ENCODE data around the gene MEST. TPM values are rescaled to one million over a fixed set of nuclear protein-coding genes. Genes with fewer than 3 reads are reported as not detected.
"Not testable (repeated sequence)": the region's sequence is repeated elsewhere in the genome, so short reads cannot be mapped to it uniquely, and the experiment has no call there.

The MEST gene
- total and polyA plus RNA-seq, 2 experiments from 2014 or later: 56.2 to 91.6 TPM

GRCh38 chr7:130500463-130500862 is 8.6 kb downstream of the MEST start:
- Histone ChIP-seq H3K27me3 (no peaks in the 10 kb centered on the region), H3K4me3 (no peak overlapping the region), H3K9me3 (ENCODE audit: low read depth) (no peaks in the 10 kb centered on the region), H3K4me1 (ENCODE audit: low read depth) (no peaks in the 10 kb centered on the region), H3K36me3 (peaks cover 37% of the 10 kb centered on the region), H3K27ac (no peak overlapping the region)
- DNase-seq (ENCODE audit: low read depth in 1 of 2, low spot score in 1 of 2): no peak
- TF ChIP-seq, protein P1, sequence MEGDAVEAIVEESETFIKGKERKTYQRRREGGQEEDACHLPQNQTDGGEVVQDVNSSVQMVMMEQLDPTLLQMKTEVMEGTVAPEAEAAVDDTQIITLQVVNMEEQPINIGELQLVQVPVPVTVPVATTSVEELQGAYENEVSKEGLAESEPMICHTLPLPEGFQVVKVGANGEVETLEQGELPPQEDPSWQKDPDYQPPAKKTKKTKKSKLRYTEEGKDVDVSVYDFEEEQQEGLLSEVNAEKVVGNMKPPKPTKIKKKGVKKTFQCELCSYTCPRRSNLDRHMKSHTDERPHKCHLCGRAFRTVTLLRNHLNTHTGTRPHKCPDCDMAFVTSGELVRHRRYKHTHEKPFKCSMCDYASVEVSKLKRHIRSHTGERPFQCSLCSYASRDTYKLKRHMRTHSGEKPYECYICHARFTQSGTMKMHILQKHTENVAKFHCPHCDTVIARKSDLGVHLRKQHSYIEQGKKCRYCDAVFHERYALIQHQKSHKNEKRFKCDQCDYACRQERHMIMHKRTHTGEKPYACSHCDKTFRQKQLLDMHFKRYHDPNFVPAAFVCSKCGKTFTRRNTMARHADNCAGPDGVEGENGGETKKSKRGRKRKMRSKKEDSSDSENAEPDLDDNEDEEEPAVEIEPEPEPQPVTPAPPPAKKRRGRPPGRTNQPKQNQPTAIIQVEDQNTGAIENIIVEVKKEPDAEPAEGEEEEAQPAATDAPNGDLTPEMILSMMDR (IDR thresholded peaks at IDR 0.05; ENCODE audit: low read depth, low read length): no peak

GRCh38 chr7:130500910-130501309 is 9.0 kb downstream of the MEST start:
- TF ChIP-seq, protein P1 (IDR thresholded peaks at IDR 0.05; ENCODE audit: low read depth, low read length): no peak

GRCh38 chr7:130505753-130506152 is 13.9 kb downstream of the MEST start:
- Histone ChIP-seq H3K27me3 (no peaks in the 10 kb centered on the region), H3K36me3 (peaks cover 35% of the 10 kb centered on the region), H3K4me1 (ENCODE audit: low read depth) (peaks cover 14% of the 10 kb centered on the region), H3K4me3 (no peak overlapping the region), H3K9me3 (ENCODE audit: low read depth) (no peaks in the 10 kb centered on the region), H3K27ac (no peak overlapping the region)
- no peak for DNase-seq (ENCODE audit: low read depth in 1 of 2, low spot score in 1 of 2)
- TF ChIP-seq, protein P1 (IDR thresholded peaks at IDR 0.05; ENCODE audit: low read depth, low read length): no peak

More at GRCh38 chr7:130500910-130501309, 9.0 kb downstream of the MEST start:
- H3K27me3 ChIP-seq: no peaks in the 10 kb centered on the region
- H3K4me3 ChIP-seq: no peak overlapping the region
- peaks cover 37% of the 10 kb centered on the region for H3K36me3 ChIP-seq
- no peak overlapping the region for H3K27ac ChIP-seq
- no peak for DNase-seq (ENCODE audit: low read depth in 1 of 2, low spot score in 1 of 2)
- H3K9me3 ChIP-seq (ENCODE audit: low read depth): no peaks in the 10 kb centered on the region
- H3K4me1 ChIP-seq (ENCODE audit: low read depth): no peaks in the 10 kb centered on the region

DNA sequence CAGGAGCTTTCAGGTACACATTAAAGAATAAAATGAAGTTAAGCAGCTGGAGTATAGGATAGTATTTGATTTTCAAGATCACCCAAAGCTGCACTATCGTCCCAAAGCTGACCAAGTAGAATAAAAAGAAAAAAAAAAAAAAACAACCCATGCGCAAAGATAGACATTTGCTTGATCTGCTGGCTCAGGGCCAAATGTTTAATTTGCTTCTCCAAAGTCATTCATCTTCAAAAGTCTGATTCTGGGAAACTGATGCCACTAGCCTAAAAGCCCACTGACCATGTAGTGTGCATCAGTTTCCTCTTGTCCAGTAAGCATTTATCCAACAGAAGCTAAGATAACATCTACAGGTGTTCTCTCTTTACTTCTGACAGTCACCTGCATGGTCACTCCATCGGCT is 14.5 kb downstream of the MEST start:
- TF ChIP-seq, protein P1 (IDR thresholded peaks at IDR 0.05; ENCODE audit: low read depth, low read length): no peak
- Histone ChIP-seq H3K4me1 (ENCODE audit: low read depth) (peaks cover 15% of the 10 kb centered on the region), H3K27me3 (no peaks in the 10 kb centered on the region), H3K27ac (no peak overlapping the region), H3K4me3 (no peak overlapping the region), H3K36me3 (peaks cover 35% of the 10 kb centered on the region), H3K9me3 (ENCODE audit: low read depth) (no peaks in the 10 kb centered on the region)
- no peak for DNase-seq (ENCODE audit: low read depth in 1 of 2, low spot score in 1 of 2)

DNA sequence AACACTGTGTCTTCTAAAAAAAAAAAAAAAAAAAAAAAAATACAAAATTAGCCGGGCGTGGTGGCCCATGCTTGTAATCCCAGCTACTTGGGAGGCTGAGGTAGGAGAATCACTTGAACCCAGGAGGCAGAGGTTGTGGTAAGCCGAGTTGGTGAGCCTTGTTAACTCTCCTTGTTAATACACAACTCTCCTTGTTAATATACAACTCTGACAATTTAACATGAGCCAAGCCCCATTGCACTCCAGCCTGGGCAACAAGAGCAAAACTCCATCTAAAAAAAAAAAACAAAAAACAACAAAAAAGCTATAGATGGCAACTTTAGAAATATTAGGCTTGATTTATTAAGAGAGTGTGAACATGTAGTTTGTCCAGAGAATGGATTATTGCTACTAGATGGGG is 20.2 kb downstream of the MEST start:
- not testable (repeated sequence) for H3K27ac ChIP-seq; DNase-seq (ENCODE audit: low read depth in 1 of 2, low spot score in 1 of 2); H3K9me3 ChIP-seq (ENCODE audit: low read depth); H3K4me3 ChIP-seq; H3K36me3 ChIP-seq; H3K27me3 ChIP-seq
- peaks cover 15% of the 10 kb centered on the region for H3K4me1 ChIP-seq (ENCODE audit: low read depth)

DNA sequence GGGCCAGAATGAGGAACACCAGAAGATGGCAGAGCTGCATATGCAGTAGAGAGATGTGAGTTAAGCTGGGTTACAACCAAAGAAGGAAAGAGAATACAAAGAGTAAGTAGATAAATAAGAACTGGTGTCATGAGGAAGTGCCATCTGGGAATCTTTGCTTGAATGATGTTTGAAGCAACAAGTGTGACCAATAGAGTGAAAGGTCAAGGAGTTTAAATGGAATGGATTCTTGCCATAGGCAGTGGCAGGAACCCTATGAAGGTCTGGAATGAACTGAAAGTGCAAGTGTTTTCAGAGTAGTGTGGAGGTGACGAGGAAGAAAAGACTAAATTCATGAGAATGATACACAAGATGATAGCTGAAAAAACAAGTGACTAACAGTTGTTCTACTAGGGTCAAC is 21.6 kb downstream of the MEST start:
- Histone ChIP-seq H3K4me1 (ENCODE audit: low read depth) (peaks cover 15% of the 10 kb centered on the region), H3K27ac (no peak overlapping the region), H3K4me3 (no peak overlapping the region), H3K9me3 (ENCODE audit: low read depth) (no peaks in the 10 kb centered on the region), H3K36me3 (no peaks in the 10 kb centered on the region), H3K27me3 (no peaks in the 10 kb centered on the region)
- DNase-seq (ENCODE audit: low read depth in 1 of 2, low spot score in 1 of 2): no peak
- TF ChIP-seq, protein P1 (IDR thresholded peaks at IDR 0.05; ENCODE audit: low read depth, low read length): no peak

Data from cardiac muscle cell (in vitro differentiated cells and primary cell).